ENCODE data around the gene CASP7. TPM values are rescaled to one million over a fixed set of nuclear protein-coding genes. Genes with fewer than 3 reads are reported as not detected.

Gene CASP7
- total RNA-seq, 1 experiment from 2014 or later: 14.0 TPM

DNA sequence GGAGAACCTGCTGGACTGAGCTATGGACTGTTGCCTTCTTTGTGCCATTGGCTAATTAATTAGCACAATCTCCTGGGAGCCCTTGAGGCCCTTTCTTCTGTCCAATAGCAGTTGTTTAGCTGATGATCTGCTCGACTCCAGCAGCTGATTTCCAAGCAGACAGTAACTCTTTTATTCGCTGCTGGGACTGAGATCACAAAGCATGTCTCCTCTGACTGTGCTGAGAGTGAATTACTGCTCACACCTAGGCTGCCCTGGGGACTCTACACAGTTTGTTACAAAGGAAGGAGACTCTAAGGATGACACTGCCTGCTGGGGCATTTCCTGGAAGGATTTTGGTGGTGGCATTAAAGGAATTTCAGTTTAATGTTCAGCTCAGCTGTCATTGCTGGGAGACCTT is 31.4 kb downstream of the CASP7 start:
- H2AFZ ChIP-seq: no peak overlapping the region
- H4K20me1 ChIP-seq (ENCODE audit: insufficient read depth): no peaks in the 10 kb centered on the region
- ChIA-PET POLR2A (ENCODE audit: unreplicated experiment) (no interaction called here), CTCF (no interaction called here)
- H3F3A ChIP-seq (ENCODE audit: insufficient read depth, low read depth): no peaks in the 10 kb centered on the region
- no peak for DNase-seq
- BruUV-seq (replicated peaks): no TSS peak
- H3K27me3 ChIP-seq (ENCODE audit: insufficient read depth, low read depth): no peaks in the 10 kb centered on the region
- H3K36me3 ChIP-seq (ENCODE audit: low read depth): no peaks in the 10 kb centered on the region
- H3K4me1 ChIP-seq (replicated peaks; ENCODE audit: insufficient read depth): no peaks in the 10 kb centered on the region
- no peak overlapping the region for H3K27ac ChIP-seq
- H3K9me2 ChIP-seq (ENCODE audit: insufficient read depth): no peaks in the 10 kb centered on the region
- H3K9me3 ChIP-seq (ENCODE audit: insufficient read depth, low read depth): no peaks in the 10 kb centered on the region
- H3K79me2 ChIP-seq (ENCODE audit: low read depth): no peaks in the 10 kb centered on the region
- intact Hi-C loops (cut with micrococcal nuclease; ENCODE audit: unreplicated experiment): no loop called here
- no peak overlapping the region for H3K4me3 ChIP-seq
- H3K4me2 ChIP-seq: no peak overlapping the region
- TF ChIP-seq EZH2 (IDR thresholded peaks at IDR 0.05; ENCODE audit: low read depth): no peak

DNA sequence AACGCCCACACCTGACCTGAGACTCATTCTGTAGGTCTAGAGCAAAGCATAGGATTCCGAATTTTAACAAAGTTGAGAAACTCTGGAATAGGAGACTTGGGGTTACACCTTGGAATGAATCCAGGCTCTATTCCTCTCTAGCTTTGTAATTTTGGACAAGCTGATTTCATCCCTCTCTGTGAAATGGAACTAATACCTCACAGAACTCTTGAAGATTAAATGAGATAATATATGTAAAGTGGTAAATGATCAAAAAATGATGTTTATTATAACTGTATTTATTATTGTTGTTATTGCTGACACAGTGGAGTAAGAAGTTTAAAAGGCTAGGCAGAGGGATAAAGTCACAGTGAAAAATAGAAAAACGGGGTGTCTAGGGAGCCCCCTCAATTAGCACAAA is 32.3 kb downstream of the CASP7 start:
- Histone ChIP-seq H3F3A (ENCODE audit: insufficient read depth, low read depth) (no peaks in the 10 kb centered on the region), H4K20me1 (ENCODE audit: insufficient read depth) (no peaks in the 10 kb centered on the region), H3K27ac (no peak overlapping the region), H3K36me3 (ENCODE audit: low read depth) (no peaks in the 10 kb centered on the region), H3K27me3 (ENCODE audit: insufficient read depth, low read depth) (no peaks in the 10 kb centered on the region), H3K4me2 (no peak overlapping the region), H3K79me2 (ENCODE audit: low read depth) (no peaks in the 10 kb centered on the region), H3K4me3 (no peak overlapping the region), H3K4me1 (replicated peaks; ENCODE audit: insufficient read depth) (no peaks in the 10 kb centered on the region), H3K9me2 (ENCODE audit: insufficient read depth) (no peaks in the 10 kb centered on the region), H3K9me3 (ENCODE audit: insufficient read depth, low read depth) (no peaks in the 10 kb centered on the region), H2AFZ (no peak overlapping the region)
- intact Hi-C loops (cut with micrococcal nuclease; ENCODE audit: unreplicated experiment): no loop called here
- CTCF ChIA-PET: no interaction called here
- BruUV-seq (replicated peaks): no TSS peak
- TF ChIP-seq, protein P1, sequence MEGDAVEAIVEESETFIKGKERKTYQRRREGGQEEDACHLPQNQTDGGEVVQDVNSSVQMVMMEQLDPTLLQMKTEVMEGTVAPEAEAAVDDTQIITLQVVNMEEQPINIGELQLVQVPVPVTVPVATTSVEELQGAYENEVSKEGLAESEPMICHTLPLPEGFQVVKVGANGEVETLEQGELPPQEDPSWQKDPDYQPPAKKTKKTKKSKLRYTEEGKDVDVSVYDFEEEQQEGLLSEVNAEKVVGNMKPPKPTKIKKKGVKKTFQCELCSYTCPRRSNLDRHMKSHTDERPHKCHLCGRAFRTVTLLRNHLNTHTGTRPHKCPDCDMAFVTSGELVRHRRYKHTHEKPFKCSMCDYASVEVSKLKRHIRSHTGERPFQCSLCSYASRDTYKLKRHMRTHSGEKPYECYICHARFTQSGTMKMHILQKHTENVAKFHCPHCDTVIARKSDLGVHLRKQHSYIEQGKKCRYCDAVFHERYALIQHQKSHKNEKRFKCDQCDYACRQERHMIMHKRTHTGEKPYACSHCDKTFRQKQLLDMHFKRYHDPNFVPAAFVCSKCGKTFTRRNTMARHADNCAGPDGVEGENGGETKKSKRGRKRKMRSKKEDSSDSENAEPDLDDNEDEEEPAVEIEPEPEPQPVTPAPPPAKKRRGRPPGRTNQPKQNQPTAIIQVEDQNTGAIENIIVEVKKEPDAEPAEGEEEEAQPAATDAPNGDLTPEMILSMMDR (conservative IDR thresholded peaks at IDR 0.05): no peak
- TF ChIP-seq EZH2 (IDR thresholded peaks at IDR 0.05; ENCODE audit: low read depth): no peak
- no peak for DNase-seq
- POLR2A ChIA-PET (ENCODE audit: unreplicated experiment): no interaction called here

GRCh38 chr10:113712755-113713639 is 33.3 kb downstream of the CASP7 start:
- H3K4me2 ChIP-seq: no peak overlapping the region
- H3K9me2 ChIP-seq (ENCODE audit: insufficient read depth): no peaks in the 10 kb centered on the region
- ChIA-PET POLR2A (ENCODE audit: unreplicated experiment) (no interaction called here), CTCF (no interaction called here)
- H2AFZ ChIP-seq: no peak overlapping the region
- no peaks in the 10 kb centered on the region for H3K27me3 ChIP-seq (ENCODE audit: insufficient read depth, low read depth)
- intact Hi-C loops (cut with micrococcal nuclease; ENCODE audit: unreplicated experiment): no loop called here
- H3K27ac ChIP-seq: no peak overlapping the region
- DNase-seq: no peak
- no peaks in the 10 kb centered on the region for H3K4me1 ChIP-seq (replicated peaks; ENCODE audit: insufficient read depth)
- H3K36me3 ChIP-seq (ENCODE audit: low read depth): no peaks in the 10 kb centered on the region
- no peaks in the 10 kb centered on the region for H4K20me1 ChIP-seq (ENCODE audit: insufficient read depth)
- TF ChIP-seq, protein P1 (conservative IDR thresholded peaks at IDR 0.05): no peak
- no peak for TF ChIP-seq EZH2 (IDR thresholded peaks at IDR 0.05; ENCODE audit: low read depth)
- no peaks in the 10 kb centered on the region for H3K79me2 ChIP-seq (ENCODE audit: low read depth)
- BruUV-seq (replicated peaks): no TSS peak
- H3K4me3 ChIP-seq: no peak overlapping the region
- no peaks in the 10 kb centered on the region for H3K9me3 ChIP-seq (ENCODE audit: insufficient read depth, low read depth)
- no peaks in the 10 kb centered on the region for H3F3A ChIP-seq (ENCODE audit: insufficient read depth, low read depth)

DNA sequence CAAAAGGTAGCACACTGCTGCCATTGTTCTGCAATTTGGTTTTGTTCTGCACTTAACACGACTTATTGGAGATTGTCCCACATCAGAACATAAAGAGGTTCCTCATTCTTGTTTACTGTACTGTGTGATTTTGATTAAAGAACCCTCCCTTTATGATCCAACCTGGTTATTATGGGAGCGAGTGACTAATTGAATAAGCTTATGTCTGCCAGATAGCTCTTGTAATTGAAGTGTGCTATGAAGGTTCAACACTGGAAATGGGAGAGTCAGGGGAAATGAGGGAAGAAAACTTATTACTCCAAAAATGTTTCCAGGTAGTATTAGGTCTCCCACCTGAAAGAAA is 33.9 kb downstream of the CASP7 start:
- no peaks in the 10 kb centered on the region for H3K36me3 ChIP-seq (ENCODE audit: low read depth)
- POLR2A ChIA-PET (ENCODE audit: unreplicated experiment): no interaction called here

More for the DNA sequence above, 33.9 kb downstream of the CASP7 start:
- no peaks in the 10 kb centered on the region for H3K79me2 ChIP-seq (ENCODE audit: low read depth)
- no peak overlapping the region for H3K4me3 ChIP-seq
- no peaks in the 10 kb centered on the region for H4K20me1 ChIP-seq (ENCODE audit: insufficient read depth)
- H3K27me3 ChIP-seq (ENCODE audit: insufficient read depth, low read depth): no peaks in the 10 kb centered on the region
- BruUV-seq (replicated peaks): no TSS peak
- DNase-seq: no peak
- no peaks in the 10 kb centered on the region for H3K9me2 ChIP-seq (ENCODE audit: insufficient read depth)
- CTCF ChIA-PET: no interaction called here
- H3K9me3 ChIP-seq (ENCODE audit: insufficient read depth, low read depth): no peaks in the 10 kb centered on the region
- H3F3A ChIP-seq (ENCODE audit: insufficient read depth, low read depth): no peaks in the 10 kb centered on the region
- no peak for TF ChIP-seq EZH2 (IDR thresholded peaks at IDR 0.05; ENCODE audit: low read depth)
- TF ChIP-seq, protein P1 (conservative IDR thresholded peaks at IDR 0.05): no peak
- no peak overlapping the region for H2AFZ ChIP-seq
- no peak overlapping the region for H3K4me2 ChIP-seq
- H3K27ac ChIP-seq: no peak overlapping the region
- intact Hi-C loops (cut with micrococcal nuclease; ENCODE audit: unreplicated experiment): no loop called here
- H3K4me1 ChIP-seq (replicated peaks; ENCODE audit: insufficient read depth): no peaks in the 10 kb centered on the region
